ENCODE measurements around the gene SIRPB2.
"Not testable (repeated sequence)": the region's sequence is repeated elsewhere in the genome, so short reads cannot be mapped to it uniquely, and the experiment has no call there.

SIRPB2 gene

DNA sequence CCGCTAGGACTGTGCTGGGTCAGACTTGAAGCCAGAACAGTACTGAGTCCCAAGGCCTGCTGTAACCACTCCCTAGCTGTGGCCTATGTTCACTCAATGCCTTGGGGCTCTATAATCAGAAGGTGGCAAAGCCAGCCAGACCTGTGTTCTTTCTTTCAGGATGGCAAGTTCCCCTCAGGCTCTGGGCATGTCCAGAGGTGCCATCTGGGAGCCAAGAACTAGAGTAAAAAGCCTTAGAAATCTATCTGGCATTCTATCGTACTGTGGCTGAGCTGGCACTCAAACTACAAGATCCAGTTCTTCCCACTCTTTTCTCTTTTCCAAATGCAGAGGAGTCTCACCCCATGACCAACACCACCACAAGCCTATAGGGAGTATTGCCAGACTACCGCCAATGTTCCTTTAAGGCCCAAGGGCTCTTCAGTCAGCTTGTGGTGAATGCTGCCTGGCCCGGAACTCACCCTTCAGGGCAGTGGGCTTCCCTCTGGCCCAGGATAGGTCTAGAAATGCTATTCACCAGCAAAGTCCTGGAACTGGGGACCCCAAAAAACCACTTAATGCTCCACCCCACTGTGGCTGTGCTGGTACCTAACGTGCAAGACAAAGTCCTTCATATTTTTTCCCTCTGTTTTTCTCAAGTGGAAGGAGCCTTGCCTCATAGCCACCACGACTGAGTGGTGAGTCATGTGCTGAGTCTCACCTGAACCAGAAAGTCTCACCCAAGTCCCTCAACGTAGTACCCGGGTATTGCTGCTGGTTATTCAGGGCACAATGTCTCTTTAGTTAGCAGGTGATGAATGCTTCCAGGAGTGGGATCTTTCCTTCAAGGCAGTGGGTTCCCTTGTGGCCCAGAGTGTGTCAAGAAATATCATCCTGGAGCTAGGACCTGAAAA lies 8.6 kb upstream of the SIRPB2 start:
- no peak for DNase-seq

GRCh38 chr20:1497371-1497770 lies 6.2 kb upstream of the SIRPB2 start:
- not testable (repeated sequence) for DNase-seq

- DNase-seq: no peak
Measured at GRCh38 chr20:1496930-1497329, 5.7 kb upstream of the SIRPB2 start.

DNA sequence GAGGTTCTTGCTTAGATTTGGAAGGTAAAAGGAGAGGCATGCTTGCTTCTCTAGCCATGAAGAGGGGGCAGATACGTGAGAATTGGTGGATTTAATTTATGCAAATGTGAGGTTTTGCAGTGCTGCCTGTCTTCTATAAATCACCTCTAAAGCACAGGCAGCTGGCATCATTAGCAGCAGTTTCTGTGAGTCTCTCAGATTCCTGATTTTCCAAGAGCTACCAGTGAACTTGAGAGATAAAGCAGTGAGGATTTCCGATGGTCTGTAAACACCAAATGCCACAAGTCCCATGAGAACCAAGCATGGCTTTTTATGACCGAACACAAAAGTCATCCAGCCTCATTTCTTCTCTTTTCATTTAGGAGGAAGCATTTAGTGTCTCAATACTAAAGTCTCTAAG lies 3.2 kb upstream of the SIRPB2 start:
- DNase-seq: no peak

- DNase-seq: no peak
Measured at GRCh38 chr20:1493536-1493935, 2.3 kb upstream of the SIRPB2 start.

- no peak for DNase-seq
Measured at GRCh38 chr20:1491860-1492642, 831 bp upstream of the SIRPB2 start.

- DNase-seq: no peak
Measured at GRCh38 chr20:1490643-1491195, 501 bp downstream of the SIRPB2 start.

DNA sequence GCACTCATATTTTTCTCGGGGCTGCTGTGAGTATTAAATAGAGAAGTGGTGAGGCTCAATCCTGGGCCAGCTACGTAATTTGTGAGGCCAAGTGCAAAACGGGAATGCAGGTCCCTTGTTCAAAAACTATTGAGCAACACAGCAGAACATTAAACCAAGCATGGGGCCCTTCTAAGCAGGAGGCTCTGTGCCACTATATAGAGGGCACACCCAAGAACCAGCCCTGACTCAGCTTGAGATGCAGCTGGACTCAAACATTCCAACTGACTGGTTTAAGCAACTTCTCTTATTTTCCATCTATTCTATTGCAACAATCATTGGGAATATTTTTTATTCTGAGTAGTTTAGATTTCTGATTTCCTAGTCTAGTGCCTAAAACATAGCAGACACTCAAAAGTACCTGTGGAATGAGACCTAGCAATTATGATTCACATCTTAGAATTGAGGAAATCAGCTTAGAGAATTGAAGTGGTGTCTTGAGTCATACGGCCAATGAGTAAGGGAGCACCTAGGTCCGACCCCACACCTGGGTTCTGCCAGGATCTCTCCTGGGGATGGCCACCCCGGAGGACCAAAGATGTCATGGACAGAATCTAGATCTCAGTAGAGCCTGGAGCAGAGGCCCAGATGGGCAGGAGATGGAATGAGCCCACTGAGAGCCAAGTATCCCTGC lies 1.3 kb downstream of the SIRPB2 start:
- no peak for DNase-seq

DNA sequence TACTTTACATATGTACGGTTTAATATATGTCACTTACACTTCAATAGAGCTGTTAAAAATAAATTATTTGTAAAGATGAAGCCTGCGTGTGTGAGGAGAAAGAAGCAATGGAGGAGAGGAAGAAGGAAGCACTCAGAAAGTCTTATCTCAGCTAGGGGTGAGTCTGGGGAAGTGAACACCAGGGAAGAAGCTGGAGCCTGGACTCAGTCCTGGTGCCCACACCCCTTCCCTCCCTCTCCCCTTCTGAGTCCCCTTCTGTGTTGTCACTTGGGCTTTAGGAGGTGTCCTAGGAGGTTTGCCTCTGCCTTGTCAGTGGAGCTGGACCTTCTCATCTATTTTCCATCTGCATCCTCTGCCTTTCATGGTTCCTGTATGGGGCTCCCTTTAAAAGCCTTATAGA lies 1.9 kb downstream of the SIRPB2 start:
- no peak for DNase-seq

- DNase-seq: no peak
Measured at GRCh38 chr20:1486566-1486965, 4.7 kb downstream of the SIRPB2 start.

- DNase-seq: no peak
Measured at GRCh38 chr20:1484438-1485116, 6.6 kb downstream of the SIRPB2 start.

GRCh38 chr20:1479831-1480595 lies 11.2 kb downstream of the SIRPB2 start:
- DNase-seq: no peak

DNA sequence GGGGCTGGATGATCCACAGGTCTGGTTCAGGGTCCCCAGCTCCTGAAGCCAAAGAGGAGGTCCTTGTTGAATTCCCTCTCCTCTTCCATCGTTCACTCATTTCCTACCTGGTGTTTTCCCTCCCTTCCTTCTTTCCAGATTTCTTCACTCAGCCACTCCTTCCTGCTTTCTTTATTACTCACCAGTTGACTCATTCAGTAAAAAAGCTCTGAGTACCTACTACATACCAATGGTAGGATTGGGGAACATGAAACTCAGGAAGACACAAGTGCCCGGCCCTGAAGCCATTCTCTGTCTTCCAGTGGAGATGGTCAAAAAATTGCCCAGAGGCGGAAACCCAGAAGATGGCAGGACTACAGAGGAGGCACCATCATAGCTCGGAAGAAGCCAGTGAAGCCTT lies 12.7 kb downstream of the SIRPB2 start:
- DNase-seq: no peak

DNA sequence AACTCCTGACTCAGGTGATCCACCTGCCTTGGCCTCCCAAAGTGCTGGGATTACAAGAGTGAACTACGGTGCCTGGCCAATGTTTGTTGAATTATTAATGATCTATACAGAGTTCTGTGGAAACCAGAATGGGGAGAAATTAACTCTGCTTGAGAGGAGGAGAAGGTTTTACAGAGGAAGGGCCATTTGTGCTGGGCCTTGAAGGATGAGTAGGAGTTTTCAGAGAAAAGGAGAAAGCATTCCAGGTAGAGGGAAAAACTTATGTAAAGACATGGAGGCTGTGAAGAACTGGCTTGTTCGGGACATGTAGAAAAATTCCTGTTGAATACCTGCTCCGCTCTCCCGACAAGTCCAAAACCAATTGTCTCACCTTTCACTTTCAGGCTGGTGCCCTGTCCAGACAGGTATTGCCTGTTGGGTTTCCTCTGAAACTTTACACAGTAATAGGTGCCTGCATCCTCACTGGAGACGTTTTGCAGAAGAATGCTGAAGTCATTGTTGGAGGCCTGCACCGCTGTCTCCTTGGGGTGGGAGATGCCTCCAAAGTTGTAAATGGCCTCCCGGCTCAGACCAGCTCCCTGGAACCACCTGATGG lies 13.2 kb downstream of the SIRPB2 start:
- DNase-seq: no peak

DNA sequence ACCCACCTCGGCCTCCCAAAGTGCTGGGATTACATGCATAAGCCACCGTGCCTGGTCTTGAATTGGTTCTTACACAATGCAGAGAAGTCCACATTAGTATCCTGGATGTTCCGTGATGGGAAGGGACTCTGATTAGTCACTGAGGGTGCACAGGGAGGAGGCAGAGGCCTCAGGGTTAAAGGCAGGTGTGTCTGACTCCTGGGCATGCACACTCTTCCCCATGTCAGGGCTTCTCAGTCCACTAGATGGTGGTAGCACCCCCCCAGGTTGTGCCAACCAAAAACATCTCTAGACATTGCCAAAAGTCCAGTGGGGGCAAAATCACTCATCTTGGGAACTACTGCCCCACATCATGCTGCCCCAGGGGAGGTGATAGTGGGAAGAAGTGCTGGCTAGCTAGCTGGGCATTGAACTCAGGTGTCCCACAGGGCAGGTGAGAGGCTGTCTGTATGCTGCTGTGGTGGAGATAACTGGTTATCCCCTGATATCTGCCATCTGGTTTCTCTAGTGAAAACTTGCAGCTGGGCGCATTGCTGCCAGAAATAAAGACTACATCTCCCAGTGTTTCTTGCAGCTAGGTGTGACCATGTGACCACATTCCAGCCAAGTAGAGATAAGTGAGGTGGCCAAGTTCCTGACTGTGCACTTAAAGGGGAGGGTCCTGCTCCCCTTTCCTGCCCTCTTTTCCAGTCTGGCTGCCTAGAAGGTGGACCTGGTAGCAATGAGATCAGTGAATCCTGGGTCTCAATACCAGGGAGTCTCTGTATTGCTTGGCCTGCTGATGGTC lies 16.2 kb downstream of the SIRPB2 start:
- DNase-seq: no peak

DNA sequence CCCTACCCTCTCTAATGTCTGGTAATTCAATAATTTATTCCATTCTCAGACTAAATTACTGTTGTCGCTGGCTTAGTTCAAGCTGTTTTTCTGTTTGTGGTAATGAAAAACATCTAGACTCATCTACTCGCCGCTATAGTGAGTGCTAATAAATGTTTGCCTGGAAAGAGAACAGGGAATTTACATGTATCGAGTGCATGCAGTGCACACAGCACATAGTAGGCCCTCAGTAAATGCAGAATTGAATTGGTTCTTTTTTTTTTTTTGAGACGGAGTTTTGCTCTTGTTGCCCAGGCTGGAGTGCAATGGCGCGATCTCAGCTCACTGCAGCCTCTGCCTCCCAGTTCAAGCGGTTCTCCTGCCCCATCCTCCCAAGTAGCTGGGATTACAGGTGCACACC lies 16.9 kb downstream of the SIRPB2 start:
- no peak for DNase-seq

- no peak for DNase-seq
Measured at GRCh38 chr20:1473246-1474220, 17.7 kb downstream of the SIRPB2 start.

- no peak for DNase-seq
Measured at GRCh38 chr20:1472556-1473245, 18.5 kb downstream of the SIRPB2 start.

GRCh38 chr20:1471242-1471641 lies 20.0 kb downstream of the SIRPB2 start:
- DNase-seq: no peak

Measured in retina (tissue), 1 donor.